BE2C (cell line): ENCODE measurements around the gene OR52D1.

Experiments
- DNase-seq: peaks from one replicate; pipeline ENCODE4 v3.0.0-alpha.2; 2020
- H3K27me3 ChIP-seq: fragments of 250-450 bp; sonication (Bioruptor Pico); 2 replicates; pipeline ENCODE4 v1.5.1; 2020; ENCODE audit warnings: mild to moderate bottlenecking
- H3K36me3 ChIP-seq: fragments of 250-450 bp; sonication (Bioruptor Pico); 2 replicates; pipeline ENCODE4 v1.5.1; 2020; ENCODE audit warnings: mild to moderate bottlenecking
- H3K4me1 ChIP-seq: fragments of 250-450 bp; sonication (Bioruptor Pico); 2 replicates; pipeline ENCODE4 v1.5.1; 2020
- H3K4me3 ChIP-seq: 2 replicates; pipeline ENCODE4 v1.5.1; 2011; ENCODE audit warnings: low read depth, low read length
- H3K9me3 ChIP-seq: fragments of 250-450 bp; sonication (Bioruptor Pico); 2 replicates; pipeline ENCODE4 v1.5.1; 2020
- CTCF ChIP-seq: IDR thresholded peaks from 2 replicates; pipeline ENCODE4 v1.5.1; 2012; ENCODE audit warnings: mild to moderate bottlenecking, low read depth, low read length

OR52D1 gene

GRCh38 chr11:5489576-5490357, 1.3 kb downstream of the OR52D1 start:
- H3K4me1 ChIP-seq = no peaks in the 10 kb centered on the region
- H3K36me3 ChIP-seq = no peaks in the 10 kb centered on the region
- no peak for TF ChIP-seq CTCF
- H3K27me3 ChIP-seq = no peaks in the 10 kb centered on the region
- H3K4me3 ChIP-seq = no peak overlapping the region
- no peaks in the 10 kb centered on the region for H3K9me3 ChIP-seq
- no peak for DNase-seq

DNA sequence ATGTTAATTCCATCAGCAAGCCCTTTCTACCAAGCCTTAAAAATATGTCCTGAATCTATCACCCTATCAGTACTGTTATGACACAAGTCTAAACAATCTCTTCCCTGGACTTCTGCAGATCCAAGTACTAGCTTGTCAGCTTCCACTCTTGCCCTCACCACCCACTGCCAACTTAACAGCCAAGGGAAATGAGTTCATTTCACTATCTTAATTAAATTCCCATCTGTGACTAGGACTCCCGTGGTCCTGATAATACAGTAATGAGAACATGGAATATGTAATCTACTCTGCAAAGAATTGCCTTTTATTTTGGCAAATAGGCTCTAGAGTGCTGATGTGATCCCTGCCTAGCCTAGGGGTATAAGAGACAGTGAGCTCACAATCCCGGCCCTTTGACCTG, 11.2 kb downstream of the OR52D1 start:
- Histone ChIP-seq H3K9me3 (no peaks in the 10 kb centered on the region), H3K27me3 (no peaks in the 10 kb centered on the region), H3K4me3 (no peak overlapping the region), H3K4me1 (no peaks in the 10 kb centered on the region), H3K36me3 (no peaks in the 10 kb centered on the region)
- no peak for TF ChIP-seq CTCF
- DNase-seq = no peak

DNA sequence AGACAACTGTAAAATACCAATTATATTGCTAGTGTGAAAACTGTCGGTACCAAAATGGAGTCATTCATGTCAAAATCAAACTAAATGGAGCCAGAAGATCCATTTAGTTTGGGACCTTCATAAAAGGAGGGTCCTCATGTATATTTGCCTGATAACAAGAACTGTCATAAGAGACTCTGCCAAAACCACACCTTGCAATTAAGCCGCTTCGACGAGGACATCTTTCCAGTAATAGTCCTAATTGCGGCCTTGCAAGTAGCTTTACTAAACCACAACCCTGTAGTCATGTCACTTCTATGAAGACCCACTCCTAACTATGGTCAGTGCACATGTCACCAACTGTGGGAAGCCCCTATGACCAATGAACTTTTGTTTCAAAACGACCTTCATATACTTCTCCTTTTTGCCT, 11.9 kb downstream of the OR52D1 start:
- Histone ChIP-seq H3K36me3 (no peaks in the 10 kb centered on the region), H3K4me1 (no peaks in the 10 kb centered on the region), H3K27me3 (no peaks in the 10 kb centered on the region), H3K4me3 (no peak overlapping the region), H3K9me3 (no peaks in the 10 kb centered on the region)
- TF ChIP-seq CTCF = no peak
- no peak for DNase-seq

DNA sequence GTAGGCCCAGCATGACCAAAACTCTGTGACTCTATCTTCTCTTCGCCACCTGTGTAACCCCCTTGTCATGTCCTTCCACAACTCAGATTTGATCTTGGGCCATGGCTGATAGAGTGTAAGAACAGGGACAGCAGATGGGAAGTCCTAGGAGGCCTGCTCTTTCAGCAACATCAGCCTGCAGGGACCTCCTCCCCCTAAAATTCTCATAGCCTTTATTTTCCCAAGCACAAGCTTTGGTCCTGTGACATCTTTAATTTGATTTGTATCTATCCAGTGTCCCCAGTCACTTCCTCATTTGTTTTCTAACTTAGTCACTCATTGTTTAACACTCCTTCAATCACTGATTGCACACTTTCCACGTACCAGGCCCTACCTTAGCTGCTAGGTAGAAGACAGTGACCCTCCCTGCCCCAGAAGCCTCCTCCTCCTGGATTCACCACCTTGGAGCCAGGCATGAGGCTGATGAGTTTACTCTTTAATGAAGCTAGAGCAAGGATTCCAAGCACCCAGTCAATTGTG, 16.0 kb downstream of the OR52D1 start:
- Histone ChIP-seq H3K4me3 (no peak overlapping the region), H3K27me3 (no peaks in the 10 kb centered on the region), H3K36me3 (no peaks in the 10 kb centered on the region), H3K4me1 (no peaks in the 10 kb centered on the region), H3K9me3 (no peaks in the 10 kb centered on the region)
- DNase-seq = no peak
- TF ChIP-seq CTCF = no peak

DNA sequence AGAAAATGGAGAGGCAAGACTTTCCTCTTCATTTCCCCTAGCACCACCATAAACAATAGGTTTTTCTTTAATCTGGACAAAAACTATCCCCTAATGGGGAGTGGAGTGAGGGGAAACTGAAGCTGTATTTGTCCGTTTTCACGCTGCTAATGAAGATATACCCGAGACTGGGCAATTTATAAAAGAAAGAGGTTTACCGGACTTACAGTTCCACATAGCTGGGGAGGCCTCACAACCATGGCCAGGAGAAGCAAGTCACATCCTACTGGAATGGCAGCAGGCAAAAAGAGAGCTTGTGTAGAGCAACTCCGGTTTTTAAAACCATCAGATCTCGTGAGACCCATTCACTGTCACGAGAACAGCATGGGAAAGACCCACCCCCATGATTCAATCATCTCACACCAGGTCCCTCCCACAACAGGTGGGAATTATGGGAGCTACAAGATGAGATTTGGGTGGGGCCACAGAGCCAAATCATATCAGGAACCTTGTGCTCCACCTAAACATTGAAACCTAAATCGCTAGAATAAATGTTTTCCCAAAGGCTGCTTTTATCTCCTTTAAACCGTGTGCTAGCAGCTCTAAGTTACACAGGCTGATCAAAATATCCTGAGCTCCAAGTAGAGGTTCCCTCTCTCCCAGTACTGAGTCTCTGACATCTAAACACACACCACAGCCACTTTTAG, 17.0 kb downstream of the OR52D1 start:
- H3K9me3 ChIP-seq = no peaks in the 10 kb centered on the region
- no peaks in the 10 kb centered on the region for H3K36me3 ChIP-seq
- TF ChIP-seq CTCF = no peak
- H3K27me3 ChIP-seq = no peaks in the 10 kb centered on the region
- no peak overlapping the region for H3K4me3 ChIP-seq
- H3K4me1 ChIP-seq = no peaks in the 10 kb centered on the region
- no peak for DNase-seq
